OCI-LY7 (cell line): ENCODE results near the gene DTX4. TPM values are rescaled to one million over a fixed set of nuclear protein-coding genes. Genes with fewer than 3 reads are reported as not detected.

Source experiments
- BruUV-seq: library from RNA; stranded (reverse); fragments of 400-500 nt; replicated peaks from 2 replicates; lab custom pipeline; 2021; lab: Mats Ljungman, UMichigan
- CTCF ChIA-PET: fragments of 300-600 bp; sonication (Branson Sonifier 250); formaldehyde crosslinking; loops from one replicate; lab custom pipeline; 2022; ENCODE audit warnings: antibody characterized with exemption; ENCODE audit not compliant: unreplicated experiment; lab: Charles Lee
- POLR2A ChIA-PET: fragments of 300-600 bp; sonication (Branson Sonifier 250); formaldehyde crosslinking; loops from one replicate; lab custom pipeline; 2022; ENCODE audit warnings: antibody characterized with exemption; lab: Charles Lee
- DNase-seq: peaks from one replicate; pipeline ENCODE4 v3.0.0-alpha.2; 2015; ENCODE audit warnings: low spot score
- H2AFZ ChIP-seq: fragments of 200-600 bp; sonication (generic), shearing (Covaris generic); 2 replicates; pipeline ENCODE4 v1.6.1; 2014; ENCODE audit warnings: mild to moderate bottlenecking, antibody characterized with exemption, low read length, moderate library complexity
- H3K27ac ChIP-seq: fragments of 200-600 bp; sonication (generic); 2 replicates; pipeline ENCODE4 v1.5.1; 2014; ENCODE audit warnings: mixed run types, low read depth, mild to moderate bottlenecking, moderate library complexity, low read length, inconsistent platforms; ENCODE audit not compliant: poor library complexity, severe bottlenecking
- H3K36me3 ChIP-seq: fragments of 200-600 bp; sonication (generic); 2 replicates; pipeline ENCODE4 v1.6.1; 2014; ENCODE audit warnings: mild to moderate bottlenecking, antibody characterized with exemption, low read length, moderate library complexity, mixed read lengths; ENCODE audit not compliant: insufficient read depth
- H3K4me1 ChIP-seq: fragments of 200-600 bp; sonication (generic); 2 replicates; pipeline ENCODE4 v1.5.1; 2014; ENCODE audit warnings: mild to moderate bottlenecking, low read length; ENCODE audit not compliant: insufficient read depth, poor library complexity, severe bottlenecking
- H3K4me2 ChIP-seq: fragments of 200-600 bp; sonication (generic); 2 replicates; pipeline ENCODE4 v1.6.1; 2014; ENCODE audit warnings: mild to moderate bottlenecking, low read length
- H3K4me3 ChIP-seq: fragments of 200-600 bp; sonication (generic); 2 replicates; pipeline ENCODE4 v1.5.1; 2014; ENCODE audit warnings: mild to moderate bottlenecking, low read depth, low read length; ENCODE audit not compliant: poor library complexity, severe bottlenecking
- H3K79me2 ChIP-seq: fragments of 200-600 bp; sonication (generic); 2 replicates; pipeline ENCODE4 v1.6.1; 2016; ENCODE audit warnings: low read depth, mild to moderate bottlenecking, low read length, moderate library complexity, mixed read lengths; ENCODE audit not compliant: insufficient read depth
- H3K9me2 ChIP-seq: fragments of 200-600 bp; sonication (generic); 2 replicates; pipeline ENCODE4 v1.6.1; 2016; ENCODE audit warnings: mild to moderate bottlenecking, low read length, mixed read lengths; ENCODE audit not compliant: insufficient read depth
- H3K9me3 ChIP-seq: fragments of 200-600 bp; sonication (generic); 2 replicates; pipeline ENCODE4 v1.6.1; 2014; ENCODE audit warnings: mild to moderate bottlenecking, mixed run types, low read length, mixed read lengths
- H4K20me1 ChIP-seq: fragments of 200-600 bp; sonication (generic); 2 replicates; pipeline ENCODE4 v1.6.1; 2014; ENCODE audit warnings: mild to moderate bottlenecking, antibody characterized with exemption, low read length, moderate library complexity, mixed read lengths; ENCODE audit not compliant: insufficient read depth
- CTCF ChIP-seq: fragments of 200-600 bp; sonication (generic); conservative IDR thresholded peaks from 2 replicates; pipeline ENCODE4 v1.5.1; 2014; ENCODE audit warnings: mild to moderate bottlenecking, antibody characterized with exemption, low read length, moderate library complexity, mixed read lengths
- EZH2phosphoT487 ChIP-seq: fragments of 200-600 bp; sonication (generic); IDR thresholded peaks from 2 replicates; pipeline ENCODE4 v1.6.1; 2018; ENCODE audit warnings: low read depth, borderline replicate concordance, mild to moderate bottlenecking, mixed run types, antibody characterized with exemption, low read length, moderate library complexity, mixed read lengths
- intact Hi-C: fragments of 100-400 bp; cut with micrococcal nuclease; formaldehyde crosslinking; loops from one replicate; pipeline ENCODE4 v1.10.0; 2022; ENCODE audit not compliant: unreplicated experiment
- total RNA-seq, 2 experiments: library from RNA; depleted of rRNA in 1 of 2; stranded (reverse); fragments of >200 nt in 1 of 2; shearing (Covaris generic) in 1 of 2; gene quantifications; 2 replicates each; pipeline ENCODE4 v1.2.3, GENCODE V29; 2014 to 2022

The DTX4 gene
- total RNA-seq, 2 experiments from 2014 or later, result 1.4 to 9.9 TPM

GRCh38 chr11:59243633-59244032 is 71.7 kb downstream of the DTX4 start:
- TF ChIP-seq EZH2phosphoT487 (no peak), CTCF (no peak)
- no TSS peak for BruUV-seq
- ChIA-PET CTCF (no interaction called here), POLR2A (no interaction called here)
- no peaks in the 10 kb centered on the region for H4K20me1 ChIP-seq
- no peak for DNase-seq
- H3K4me1 ChIP-seq, result no peaks in the 10 kb centered on the region
- no peaks in the 10 kb centered on the region for H3K79me2 ChIP-seq
- no peak overlapping the region for H3K4me3 ChIP-seq
- no peaks in the 10 kb centered on the region for H3K9me2 ChIP-seq
- H3K27ac ChIP-seq, result no peak overlapping the region
- H3K9me3 ChIP-seq, result peaks cover 33% of the 10 kb centered on the region; the same call in 1 of the 2 replicates
- H3K36me3 ChIP-seq, result no peaks in the 10 kb centered on the region
- intact Hi-C loops, result no loop called here
- H2AFZ ChIP-seq, result no peak overlapping the region
- no peak overlapping the region for H3K4me2 ChIP-seq

GRCh38 chr11:59247531-59248227 is 75.7 kb downstream of the DTX4 start:
- no peak for DNase-seq
- intact Hi-C loops, result no loop called here
- H3K4me2 ChIP-seq, result no peak overlapping the region
- POLR2A ChIA-PET, result interaction anchor here (1.1 kb wide), 1 partner anchor 23 kb away, joined by 3 read pairs; no protein-coding TSS in a partner anchor
- H3K9me3 ChIP-seq, result no peaks in the 10 kb centered on the region
- no peak overlapping the region for H2AFZ ChIP-seq
- H3K36me3 ChIP-seq, result no peaks in the 10 kb centered on the region
- no peaks in the 10 kb centered on the region for H4K20me1 ChIP-seq
- TF ChIP-seq CTCF, result no peak
- TF ChIP-seq EZH2phosphoT487, result no peak
- no peak overlapping the region for H3K27ac ChIP-seq
- no peaks in the 10 kb centered on the region for H3K4me1 ChIP-seq
- H3K9me2 ChIP-seq, result no peaks in the 10 kb centered on the region
- no TSS peak for BruUV-seq
- no peaks in the 10 kb centered on the region for H3K79me2 ChIP-seq
- H3K4me3 ChIP-seq, result no peak overlapping the region
- CTCF ChIA-PET, result no interaction called here

GRCh38 chr11:59249535-59249934 is 77.6 kb downstream of the DTX4 start:
- H3K27ac ChIP-seq, result no peak overlapping the region
- H4K20me1 ChIP-seq, result no peaks in the 10 kb centered on the region
- TF ChIP-seq CTCF, result no peak
- TF ChIP-seq EZH2phosphoT487, result no peak
- no peaks in the 10 kb centered on the region for H3K79me2 ChIP-seq
- no peak overlapping the region for H3K4me2 ChIP-seq
- no TSS peak for BruUV-seq
- DNase-seq, result no peak
- ChIA-PET POLR2A (no interaction called here), CTCF (interaction anchor here (0.6 kb wide), 1 partner anchor 23 kb away, joined by 3 read pairs; no protein-coding TSS in a partner anchor)
- no peaks in the 10 kb centered on the region for H3K9me3 ChIP-seq
- no peaks in the 10 kb centered on the region for H3K4me1 ChIP-seq
- H3K9me2 ChIP-seq, result no peaks in the 10 kb centered on the region
- H2AFZ ChIP-seq, result no peak overlapping the region
- H3K36me3 ChIP-seq, result no peaks in the 10 kb centered on the region
- no peak overlapping the region for H3K4me3 ChIP-seq
- intact Hi-C loops, result no loop called here
